ENCODE results near the gene PRUNE2. TPM values are rescaled to one million over a fixed set of nuclear protein-coding genes. Genes with fewer than 3 reads are reported as not detected.

The PRUNE2 gene
- total RNA-seq, 1 donor from 2014 or later: 8.7 TPM

DNA sequence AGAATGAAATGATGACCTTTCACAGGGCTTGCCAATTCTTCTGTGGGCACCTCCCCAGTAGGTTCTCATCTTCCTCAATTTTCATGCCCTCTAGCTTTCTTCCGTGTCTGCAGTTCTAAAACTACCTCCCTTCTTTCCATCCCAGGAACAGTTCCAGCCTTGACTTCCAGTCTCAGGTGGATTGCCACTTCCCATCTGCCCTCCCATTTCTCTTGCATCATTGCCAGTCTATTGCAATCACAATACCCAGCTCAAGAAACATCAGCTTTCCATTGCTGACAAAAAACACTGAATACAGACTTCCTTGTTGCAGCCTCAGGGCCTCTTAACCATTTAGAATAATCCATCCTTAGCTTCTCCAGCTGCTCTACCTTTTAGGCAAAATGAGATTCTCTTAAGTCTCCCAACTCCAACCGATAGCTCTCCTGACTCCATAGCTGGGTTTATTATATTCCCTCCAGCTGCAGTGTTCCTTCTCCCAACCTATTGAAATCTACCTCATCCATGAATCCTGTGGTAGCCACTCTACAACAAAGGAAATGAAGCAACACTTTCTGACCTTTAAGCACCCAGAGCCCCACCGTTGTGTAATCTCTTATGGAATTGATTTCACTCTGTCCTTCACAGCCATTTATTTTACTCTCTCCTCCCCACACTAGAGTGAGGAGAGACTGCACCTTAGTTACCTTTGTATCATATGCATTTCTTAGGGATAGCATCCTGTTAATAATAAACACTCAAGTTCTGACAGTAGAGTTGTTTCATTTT lies 217.3 kb downstream of the PRUNE2 start:
- H3K27ac Mint-ChIP-seq (ENCODE audit: unreplicated experiment): peak overlapping the region; percentile 90
- H3K9ac ChIP-seq (ENCODE audit: low read length): peak overlapping the region; percentile 20
- no peaks in the 10 kb centered on the region for H4K20me1 ChIP-seq (ENCODE audit: insufficient read depth, low read length)
- H3K27me3 Mint-ChIP-seq (ENCODE audit: low read depth, unreplicated experiment): peaks cover 16% of the 10 kb centered on the region
- H3K27me3 ChIP-seq (ENCODE audit: insufficient read depth, low read length): peaks cover 12% of the 10 kb centered on the region
- no peak overlapping the region for H3K4me3 Mint-ChIP-seq (ENCODE audit: unreplicated experiment)
- peaks cover 13% of the 10 kb centered on the region for H3K4me1 ChIP-seq (ENCODE audit: insufficient read depth, low read length)
- peaks cover 2% of the 10 kb centered on the region for H3K9me3 Mint-ChIP-seq (ENCODE audit: unreplicated experiment)
- FAIRE-seq (no peak), DNase-seq (ENCODE audit: low read depth) (no peak)
- H3K9me3 ChIP-seq (ENCODE audit: insufficient read depth, low read depth, low read length): no peaks in the 10 kb centered on the region
- no peak overlapping the region for H3K4me3 ChIP-seq (ENCODE audit: insufficient read depth, low read depth, low read length)
- H2AFZ ChIP-seq (ENCODE audit: low read depth, low read length): no peak overlapping the region
- no peak for TF ChIP-seq EZH2 (IDR thresholded peaks at IDR 0.05; ENCODE audit: insufficient read depth, low read length)
- TF ChIP-seq, protein P1, sequence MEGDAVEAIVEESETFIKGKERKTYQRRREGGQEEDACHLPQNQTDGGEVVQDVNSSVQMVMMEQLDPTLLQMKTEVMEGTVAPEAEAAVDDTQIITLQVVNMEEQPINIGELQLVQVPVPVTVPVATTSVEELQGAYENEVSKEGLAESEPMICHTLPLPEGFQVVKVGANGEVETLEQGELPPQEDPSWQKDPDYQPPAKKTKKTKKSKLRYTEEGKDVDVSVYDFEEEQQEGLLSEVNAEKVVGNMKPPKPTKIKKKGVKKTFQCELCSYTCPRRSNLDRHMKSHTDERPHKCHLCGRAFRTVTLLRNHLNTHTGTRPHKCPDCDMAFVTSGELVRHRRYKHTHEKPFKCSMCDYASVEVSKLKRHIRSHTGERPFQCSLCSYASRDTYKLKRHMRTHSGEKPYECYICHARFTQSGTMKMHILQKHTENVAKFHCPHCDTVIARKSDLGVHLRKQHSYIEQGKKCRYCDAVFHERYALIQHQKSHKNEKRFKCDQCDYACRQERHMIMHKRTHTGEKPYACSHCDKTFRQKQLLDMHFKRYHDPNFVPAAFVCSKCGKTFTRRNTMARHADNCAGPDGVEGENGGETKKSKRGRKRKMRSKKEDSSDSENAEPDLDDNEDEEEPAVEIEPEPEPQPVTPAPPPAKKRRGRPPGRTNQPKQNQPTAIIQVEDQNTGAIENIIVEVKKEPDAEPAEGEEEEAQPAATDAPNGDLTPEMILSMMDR (IDR thresholded peaks at IDR 0.05; ENCODE audit: insufficient read depth, low read depth, low read length): no peak
- no peaks in the 10 kb centered on the region for H3K36me3 Mint-ChIP-seq (ENCODE audit: low read depth, unreplicated experiment)
- H3K27ac ChIP-seq (ENCODE audit: low read depth, low read length): peak overlapping the region; percentile 63
- peak overlapping the region; percentile 45 for H3K4me2 ChIP-seq (ENCODE audit: low read length)
- H3K4me1 Mint-ChIP-seq (ENCODE audit: low read depth, unreplicated experiment): peaks cover 16% of the 10 kb centered on the region
- no peaks in the 10 kb centered on the region for H3K36me3 ChIP-seq (ENCODE audit: insufficient read depth, low read length)
- H3K79me2 ChIP-seq (ENCODE audit: insufficient read depth, low read length): no peaks in the 10 kb centered on the region

DNA sequence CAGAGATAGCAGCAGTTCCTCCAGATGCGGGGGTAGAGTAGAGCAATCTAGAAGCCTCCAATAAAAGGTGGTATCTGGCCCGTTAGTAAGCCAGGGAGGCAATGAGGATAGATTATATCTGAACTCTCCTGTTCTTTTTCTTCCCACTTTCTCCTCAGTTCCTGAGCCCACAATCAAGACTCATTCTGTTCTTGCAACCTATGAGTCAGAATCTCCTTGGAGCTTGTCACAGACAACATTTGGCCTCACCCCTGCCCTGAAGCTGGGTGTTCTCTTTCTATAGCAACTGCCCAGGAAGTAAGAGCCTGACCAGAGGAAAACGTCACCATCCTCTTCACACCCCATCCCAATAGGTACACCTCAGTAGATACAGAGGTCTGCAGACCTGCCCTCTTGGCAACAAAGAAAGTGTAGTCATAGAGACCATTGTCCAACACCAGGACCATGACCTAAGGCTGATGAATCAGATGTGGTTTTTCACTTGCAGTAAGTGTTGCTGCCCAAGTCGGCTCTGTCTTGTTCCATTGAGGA lies 218.0 kb downstream of the PRUNE2 start:
- Histone ChIP-seq H3K4me3 (ENCODE audit: insufficient read depth, low read depth, low read length) (no peak overlapping the region), H2AFZ (ENCODE audit: low read depth, low read length) (peak overlapping the region; percentile 12)
- TF ChIP-seq, protein P1 (IDR thresholded peaks at IDR 0.05; ENCODE audit: insufficient read depth, low read depth, low read length): no peak
- TF ChIP-seq EZH2 (IDR thresholded peaks at IDR 0.05; ENCODE audit: insufficient read depth, low read length): no peak

DNA sequence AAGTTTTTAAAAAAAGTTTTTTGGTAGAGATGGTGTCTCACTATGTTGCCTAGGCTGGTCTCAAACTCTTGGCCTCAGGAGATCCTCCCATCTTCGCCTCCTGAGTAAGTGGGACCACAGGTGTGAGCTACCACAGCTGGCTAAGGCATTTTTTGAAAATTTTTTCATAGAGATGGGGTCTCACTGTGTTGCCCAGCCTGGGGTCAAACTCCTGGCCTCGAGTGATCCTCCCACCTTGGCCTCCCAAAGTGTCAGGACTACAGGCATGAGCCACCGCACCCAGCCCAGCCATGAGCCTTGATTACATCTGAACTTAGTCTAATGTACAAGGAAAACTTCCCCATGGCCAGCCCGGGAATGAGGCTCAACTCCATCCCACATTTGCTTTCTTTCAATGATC lies 219.2 kb downstream of the PRUNE2 start:
- peaks cover 11% of the 10 kb centered on the region for H3K27me3 Mint-ChIP-seq (ENCODE audit: low read depth, unreplicated experiment)
- no peak for FAIRE-seq
- H3K9me3 ChIP-seq (ENCODE audit: insufficient read depth, low read depth, low read length): no peaks in the 10 kb centered on the region
- no peaks in the 10 kb centered on the region for H4K20me1 ChIP-seq (ENCODE audit: insufficient read depth, low read length)
- H3K4me2 ChIP-seq (ENCODE audit: low read length): no peak overlapping the region
- peaks cover 2% of the 10 kb centered on the region for H3K9me3 Mint-ChIP-seq (ENCODE audit: unreplicated experiment)
- H3K27ac Mint-ChIP-seq (ENCODE audit: unreplicated experiment): peak overlapping the region; percentile 13
- no peaks in the 10 kb centered on the region for H3K79me2 ChIP-seq (ENCODE audit: insufficient read depth, low read length)
- TF ChIP-seq EZH2 (IDR thresholded peaks at IDR 0.05; ENCODE audit: insufficient read depth, low read length): no peak
- TF ChIP-seq, protein P1 (IDR thresholded peaks at IDR 0.05; ENCODE audit: insufficient read depth, low read depth, low read length): no peak
- peaks cover 16% of the 10 kb centered on the region for H3K4me1 Mint-ChIP-seq (ENCODE audit: low read depth, unreplicated experiment)
- H3K4me3 ChIP-seq (ENCODE audit: insufficient read depth, low read depth, low read length): no peak overlapping the region
- H3K36me3 Mint-ChIP-seq (ENCODE audit: low read depth, unreplicated experiment): no peaks in the 10 kb centered on the region
- H3K4me1 ChIP-seq (ENCODE audit: insufficient read depth, low read length): peaks cover 13% of the 10 kb centered on the region
- DNase-seq (ENCODE audit: low read depth): no peak
- no peak overlapping the region for H3K9ac ChIP-seq (ENCODE audit: low read length)
- no peak overlapping the region for H3K4me3 Mint-ChIP-seq (ENCODE audit: unreplicated experiment)
- H3K27ac ChIP-seq (ENCODE audit: low read depth, low read length): no peak overlapping the region
- peaks cover 12% of the 10 kb centered on the region for H3K27me3 ChIP-seq (ENCODE audit: insufficient read depth, low read length)
- no peak overlapping the region for H2AFZ ChIP-seq (ENCODE audit: low read depth, low read length)
- no peaks in the 10 kb centered on the region for H3K36me3 ChIP-seq (ENCODE audit: insufficient read depth, low read length)

More for the DNA sequence above, 218.0 kb downstream of the PRUNE2 start:
- peaks cover 12% of the 10 kb centered on the region for H3K27me3 ChIP-seq (ENCODE audit: insufficient read depth, low read length)
- DNase-seq (ENCODE audit: low read depth) (peak; percentile 95), FAIRE-seq (peak; percentile 76)
- H4K20me1 ChIP-seq (ENCODE audit: insufficient read depth, low read length): no peaks in the 10 kb centered on the region
- Mint-ChIP-seq H3K9me3 (ENCODE audit: unreplicated experiment) (peaks cover 2% of the 10 kb centered on the region), H3K36me3 (ENCODE audit: low read depth, unreplicated experiment) (no peaks in the 10 kb centered on the region), H3K27me3 (ENCODE audit: low read depth, unreplicated experiment) (peaks cover 16% of the 10 kb centered on the region), H3K4me1 (ENCODE audit: low read depth, unreplicated experiment) (peaks cover 16% of the 10 kb centered on the region), H3K4me3 (ENCODE audit: unreplicated experiment) (no peak overlapping the region), H3K27ac (ENCODE audit: unreplicated experiment) (peak overlapping the region; percentile 90)
- H3K9me3 ChIP-seq (ENCODE audit: insufficient read depth, low read depth, low read length): no peaks in the 10 kb centered on the region
- peaks cover 13% of the 10 kb centered on the region for H3K4me1 ChIP-seq (ENCODE audit: insufficient read depth, low read length)
- no peaks in the 10 kb centered on the region for H3K79me2 ChIP-seq (ENCODE audit: insufficient read depth, low read length)
- H3K4me2 ChIP-seq (ENCODE audit: low read length): peak overlapping the region; percentile 45
- H3K27ac ChIP-seq (ENCODE audit: low read depth, low read length): peak overlapping the region; percentile 63
- H3K9ac ChIP-seq (ENCODE audit: low read length): peak overlapping the region; percentile 51
- H3K36me3 ChIP-seq (ENCODE audit: insufficient read depth, low read length): no peaks in the 10 kb centered on the region
